T47D (cell line): Measurements from ENCODE around the gene INPP5D.

Experiments used
- DNase-seq, 2 experiments: peaks; one replicate each; pipeline versions ENCODE4 v3.0.0 to v3.0.0-alpha.2; 2011 to 2012; ENCODE audit warnings: low read depth in 1 of 2, low spot score in 1 of 2
- JUND ChIP-seq: IDR thresholded peaks from 2 replicates; pipeline ENCODE4 v1.6.1; 2012; ENCODE audit warnings: low read depth
- in situ Hi-C: cut with HindIII; loops from 2 replicates; pipeline ENCODE4 v1.10.0; 2016; ENCODE audit warnings: low sequenced_read_pairs, low pct_unique_long_range_greater_than_20kb

INPP5D gene

GRCh38 chr2:233247116-233247515 is 187.0 kb downstream of the INPP5D start:
- DNase-seq, result no peak
- in situ Hi-C loops, result no loop called here
- TF ChIP-seq JUND, result no peak

- in situ Hi-C loops, result no loop called here
- no peak for TF ChIP-seq JUND
- DNase-seq, result peak in 1 of 2 experiments; percentile 25
These were observed 187.6 kb downstream of the INPP5D start for GRCh38 chr2:233247744-233248143.

- TF ChIP-seq JUND, result no peak
- in situ Hi-C loops, result no loop called here
- no peak for DNase-seq
These were observed 188.9 kb downstream of the INPP5D start for GRCh38 chr2:233248999-233249398.

- no peak for DNase-seq
- in situ Hi-C loops, result no loop called here
- no peak for TF ChIP-seq JUND
These were observed 190.4 kb downstream of the INPP5D start for GRCh38 chr2:233250568-233250967.

- TF ChIP-seq JUND, result no peak
- in situ Hi-C loops, result no loop called here
- no peak for DNase-seq
These were observed 190.8 kb downstream of the INPP5D start for GRCh38 chr2:233250985-233251305.

GRCh38 chr2:233251306-233252116 is 191.4 kb downstream of the INPP5D start, which contains the start of gene ATG16L1:
Gene ATG16L1 (plus strand): TSS chr2:233251673. CDS start chr2:233251828, 155 bp downstream.
- in situ Hi-C loops, result no loop called here
- TF ChIP-seq JUND, result no peak
- peak; percentile 90 to 94 for DNase-seq

GRCh38 chr2:233252227-233252626 is 192.1 kb downstream of the INPP5D start:
- DNase-seq, result no peak
- in situ Hi-C loops, result no loop called here
- no peak for TF ChIP-seq JUND

- in situ Hi-C loops, result no loop called here
- TF ChIP-seq JUND, result no peak
- no peak for DNase-seq
These were observed 195.0 kb downstream of the INPP5D start for GRCh38 chr2:233255151-233255550.

- no peak for DNase-seq
- no peak for TF ChIP-seq JUND
- in situ Hi-C loops, result no loop called here
These were observed 195.9 kb downstream of the INPP5D start for GRCh38 chr2:233256048-233256447.
